Nephron progenitor cell (in vitro differentiated cells): ENCODE data around the gene ZFAND3.

Source experiments
- DNase-seq: peaks from one replicate; pipeline ENCODE4 v3.0.0; 2021
- H3K27ac Mint-ChIP-seq: 2 replicates; pipeline ENCODE4 v1.8.0; 2021; ENCODE audit warnings: mild to moderate bottlenecking, moderate library complexity, mixed read lengths
- H3K27me3 Mint-ChIP-seq: 2 replicates; pipeline ENCODE4 v1.8.0; 2021; ENCODE audit warnings: mild to moderate bottlenecking, low read depth, mixed read lengths; ENCODE audit not compliant: poor library complexity
- H3K36me3 Mint-ChIP-seq: 2 replicates; pipeline ENCODE4 v1.8.0; 2021; ENCODE audit warnings: low read depth, mixed read lengths
- H3K4me1 Mint-ChIP-seq: 2 replicates; pipeline ENCODE4 v1.8.0; 2021; ENCODE audit warnings: mixed read lengths
- H3K4me3 Mint-ChIP-seq: 2 replicates; pipeline ENCODE4 v1.8.0; 2021; ENCODE audit warnings: mild to moderate bottlenecking, moderate library complexity, mixed read lengths
- H3K9me3 Mint-ChIP-seq: 2 replicates; pipeline ENCODE4 v1.8.0; 2021; ENCODE audit warnings: mild to moderate bottlenecking, moderate library complexity, mixed read lengths
- TF ChIP-seq, protein P1 (sequence below): fragments of 200-600 bp; sonication (generic); IDR thresholded peaks from 2 replicates; pipeline ENCODE4 v1.5.0; 2021; ENCODE audit warnings: antibody characterized with exemption

The ZFAND3 gene

GRCh38 chr6:38162493-38163185 is 343.1 kb downstream of the ZFAND3 start:
- no peak overlapping the region for H3K4me3 Mint-ChIP-seq

DNA sequence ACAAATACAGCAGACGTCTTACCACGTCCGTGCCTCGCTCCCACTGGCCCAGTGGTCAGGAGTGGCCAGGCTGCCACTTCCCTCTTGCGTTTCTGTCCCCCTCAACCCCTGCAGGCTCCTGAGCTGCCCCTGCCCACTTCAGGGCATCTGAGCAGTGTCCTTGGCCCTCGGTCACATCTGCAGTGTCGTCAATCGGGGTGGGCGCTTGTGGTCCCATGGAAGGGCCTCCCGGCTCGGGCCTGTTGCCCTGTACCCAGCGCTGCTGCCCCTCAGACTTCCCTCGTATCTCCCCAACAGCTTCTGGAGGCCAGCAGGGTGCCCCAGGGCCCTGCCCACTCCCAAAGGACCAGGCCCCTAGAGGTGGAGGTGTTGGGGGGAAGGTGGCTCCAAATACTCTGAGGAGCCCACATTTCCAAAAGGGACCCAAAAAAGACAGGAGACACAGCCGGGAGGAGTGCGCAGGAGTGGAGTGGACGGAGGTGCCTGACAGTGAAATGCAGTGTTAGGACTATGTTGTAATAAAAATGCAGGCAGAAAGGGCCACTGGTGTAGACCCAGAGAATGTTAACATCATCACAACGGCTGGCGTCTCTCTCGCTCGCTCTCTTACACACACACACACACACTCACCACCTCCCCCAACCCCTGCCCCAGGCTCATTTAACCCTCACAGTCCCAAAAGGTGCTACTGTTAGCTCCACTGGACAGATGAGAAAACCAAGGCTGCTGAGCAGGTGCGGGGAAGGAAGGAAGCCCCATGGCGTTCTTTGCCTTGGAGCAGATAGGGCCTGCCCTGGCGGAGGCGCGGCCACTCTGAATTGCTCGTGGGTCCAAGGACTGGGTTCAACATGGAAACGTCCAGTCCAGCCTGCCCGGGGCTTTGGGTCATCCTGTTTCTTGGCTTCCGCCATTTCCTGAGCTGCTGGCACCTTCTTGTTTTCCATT is 343.9 kb downstream of the ZFAND3 start:
- DNase-seq = no peak
- Mint-ChIP-seq H3K4me1 (peaks cover 17% of the 10 kb centered on the region), H3K27me3 (peaks cover 5% of the 10 kb centered on the region), H3K36me3 (peaks cover 36% of the 10 kb centered on the region), H3K4me3 (no peak overlapping the region), H3K9me3 (peaks cover 8% of the 10 kb centered on the region), H3K27ac (peak overlapping the region; percentile 86)
- TF ChIP-seq, protein P1, sequence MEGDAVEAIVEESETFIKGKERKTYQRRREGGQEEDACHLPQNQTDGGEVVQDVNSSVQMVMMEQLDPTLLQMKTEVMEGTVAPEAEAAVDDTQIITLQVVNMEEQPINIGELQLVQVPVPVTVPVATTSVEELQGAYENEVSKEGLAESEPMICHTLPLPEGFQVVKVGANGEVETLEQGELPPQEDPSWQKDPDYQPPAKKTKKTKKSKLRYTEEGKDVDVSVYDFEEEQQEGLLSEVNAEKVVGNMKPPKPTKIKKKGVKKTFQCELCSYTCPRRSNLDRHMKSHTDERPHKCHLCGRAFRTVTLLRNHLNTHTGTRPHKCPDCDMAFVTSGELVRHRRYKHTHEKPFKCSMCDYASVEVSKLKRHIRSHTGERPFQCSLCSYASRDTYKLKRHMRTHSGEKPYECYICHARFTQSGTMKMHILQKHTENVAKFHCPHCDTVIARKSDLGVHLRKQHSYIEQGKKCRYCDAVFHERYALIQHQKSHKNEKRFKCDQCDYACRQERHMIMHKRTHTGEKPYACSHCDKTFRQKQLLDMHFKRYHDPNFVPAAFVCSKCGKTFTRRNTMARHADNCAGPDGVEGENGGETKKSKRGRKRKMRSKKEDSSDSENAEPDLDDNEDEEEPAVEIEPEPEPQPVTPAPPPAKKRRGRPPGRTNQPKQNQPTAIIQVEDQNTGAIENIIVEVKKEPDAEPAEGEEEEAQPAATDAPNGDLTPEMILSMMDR = no peak

More at GRCh38 chr6:38162493-38163185, 343.1 kb downstream of the ZFAND3 start:
- peaks cover 42% of the 10 kb centered on the region for H3K36me3 Mint-ChIP-seq
- DNase-seq = no peak
- no peak overlapping the region for H3K27ac Mint-ChIP-seq
- H3K9me3 Mint-ChIP-seq = peaks cover 8% of the 10 kb centered on the region
- peaks cover 12% of the 10 kb centered on the region for H3K4me1 Mint-ChIP-seq
- H3K27me3 Mint-ChIP-seq = peaks cover 5% of the 10 kb centered on the region
- TF ChIP-seq, protein P1 = no peak

GRCh38 chr6:38164131-38164481 is 344.6 kb downstream of the ZFAND3 start:
- no peak overlapping the region for H3K4me3 Mint-ChIP-seq
- H3K9me3 Mint-ChIP-seq = peaks cover 4% of the 10 kb centered on the region
- peak overlapping the region; percentile 2 for H3K27ac Mint-ChIP-seq
- TF ChIP-seq, protein P1 = no peak
- no peak for DNase-seq
- peaks cover 29% of the 10 kb centered on the region for H3K36me3 Mint-ChIP-seq
- peaks cover 23% of the 10 kb centered on the region for H3K4me1 Mint-ChIP-seq
- peaks cover 5% of the 10 kb centered on the region for H3K27me3 Mint-ChIP-seq

DNA sequence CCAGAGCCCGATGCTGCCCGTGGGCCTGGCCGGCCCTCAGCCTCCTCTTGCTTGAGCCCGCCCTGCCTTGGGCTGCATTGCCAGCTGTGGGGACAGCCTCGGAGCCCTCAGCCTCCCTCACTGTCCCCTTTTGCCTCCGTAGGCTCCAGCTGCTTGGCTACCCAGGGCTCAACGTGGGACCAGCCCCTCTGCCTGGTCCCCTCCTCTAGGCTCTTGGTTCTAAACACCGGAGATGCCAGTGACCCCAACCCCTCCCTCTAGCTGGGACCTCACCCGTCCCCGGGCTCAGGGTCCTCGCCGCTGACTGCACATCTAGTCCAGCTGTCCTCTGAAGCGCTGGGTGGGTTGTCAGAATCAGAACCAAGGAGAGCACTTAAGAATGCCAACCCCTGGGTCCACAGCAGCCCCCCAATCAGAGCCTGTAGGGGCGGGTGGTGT is 345.2 kb downstream of the ZFAND3 start:
- no peak for DNase-seq
- TF ChIP-seq, protein P1 = no peak
- H3K9me3 Mint-ChIP-seq = peaks cover 3% of the 10 kb centered on the region

GRCh38 chr6:38166411-38167240 is 347.1 kb downstream of the ZFAND3 start:
- H3K27ac Mint-ChIP-seq = no peak overlapping the region
- peaks cover 46% of the 10 kb centered on the region for H3K4me1 Mint-ChIP-seq
- H3K9me3 Mint-ChIP-seq = peaks cover 3% of the 10 kb centered on the region
- TF ChIP-seq, protein P1 = no peak
- peaks cover 5% of the 10 kb centered on the region for H3K36me3 Mint-ChIP-seq
- no peak overlapping the region for H3K4me3 Mint-ChIP-seq
- DNase-seq = no peak
- peaks cover 5% of the 10 kb centered on the region for H3K27me3 Mint-ChIP-seq

More for the DNA sequence above, 345.2 kb downstream of the ZFAND3 start:
- no peak overlapping the region for H3K4me3 Mint-ChIP-seq
- H3K4me1 Mint-ChIP-seq = peaks cover 29% of the 10 kb centered on the region
- peaks cover 5% of the 10 kb centered on the region for H3K27me3 Mint-ChIP-seq
- H3K36me3 Mint-ChIP-seq = peaks cover 23% of the 10 kb centered on the region
- H3K27ac Mint-ChIP-seq = no peak overlapping the region
